ENCODE measurements around the gene TRIP13.

Gene TRIP13

GRCh38 chr5:854966-855743 is 37.5 kb upstream of the TRIP13 start:
- DNase-seq (ENCODE audit: low read depth in 3 of 3), result no peak

DNA sequence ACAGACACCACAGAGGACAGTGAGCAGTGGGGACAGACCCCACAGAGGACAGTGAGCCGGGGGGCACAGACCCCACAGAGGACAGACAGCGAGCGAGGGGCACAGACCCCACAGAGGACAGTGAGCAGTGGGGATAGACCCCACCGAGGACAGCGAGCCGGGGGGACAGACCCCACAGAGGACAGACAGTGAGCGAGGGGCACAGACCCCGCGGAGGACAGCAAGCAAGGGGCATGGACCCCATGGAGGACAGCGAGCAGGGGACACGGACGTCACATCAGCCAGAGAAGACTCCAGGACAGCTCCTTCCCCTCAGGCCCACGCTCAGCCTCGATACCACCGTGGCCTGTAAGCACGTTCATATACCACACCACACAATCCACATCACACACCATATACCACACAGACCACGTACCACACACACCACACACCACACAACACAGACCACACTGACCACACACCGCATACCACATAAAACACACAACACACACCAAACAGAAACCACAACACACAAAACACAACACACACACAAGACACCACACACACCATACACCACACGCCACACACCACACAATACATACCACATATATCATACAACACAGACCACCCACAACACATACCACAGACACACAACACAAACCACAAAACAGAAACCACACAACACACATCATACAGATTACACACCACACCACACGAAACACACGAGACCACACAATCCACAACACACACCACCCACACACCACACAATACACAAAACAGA is 36.7 kb upstream of the TRIP13 start:
- no peak for DNase-seq (ENCODE audit: low read depth in 3 of 3)

DNA sequence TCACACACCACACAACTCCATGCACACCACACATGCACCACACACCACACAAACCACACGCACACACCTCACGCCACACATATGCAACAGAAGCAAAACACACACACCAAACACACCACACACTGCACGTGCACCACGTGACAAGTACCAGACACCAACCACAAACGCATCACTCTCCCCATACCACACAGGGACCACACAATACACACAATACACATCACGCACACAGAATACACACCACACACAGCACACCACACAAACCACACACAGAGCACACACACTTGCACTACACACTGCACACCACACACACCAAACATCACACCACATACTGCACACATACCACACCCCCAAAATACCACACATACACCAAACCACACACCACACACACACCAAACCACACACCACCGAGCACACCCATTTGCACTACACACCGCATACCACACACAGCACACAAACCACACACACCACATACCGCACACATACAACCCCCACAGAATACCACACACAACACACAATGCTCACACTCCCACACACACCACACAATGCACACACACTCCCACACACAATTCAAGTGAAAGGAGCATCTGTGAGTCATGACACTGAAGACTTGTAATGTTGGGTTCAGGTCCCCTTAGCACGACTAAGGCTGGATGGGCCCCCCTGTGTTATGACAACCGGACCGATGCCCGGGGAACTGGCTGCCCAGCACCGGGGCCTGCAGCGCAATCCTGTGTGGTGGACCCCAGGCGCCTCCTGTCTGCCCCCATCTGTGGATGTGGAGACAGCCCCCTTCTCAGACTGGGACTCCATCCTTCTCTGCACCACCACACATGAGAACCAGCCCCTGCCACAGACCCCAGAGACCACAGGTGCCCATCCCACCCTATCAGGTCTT is 35.9 kb upstream of the TRIP13 start:
- no peak for DNase-seq (ENCODE audit: low read depth in 3 of 3)

GRCh38 chr5:858726-859125 is 34.0 kb upstream of the TRIP13 start:
- DNase-seq (ENCODE audit: low read depth in 3 of 3), result no peak

DNA sequence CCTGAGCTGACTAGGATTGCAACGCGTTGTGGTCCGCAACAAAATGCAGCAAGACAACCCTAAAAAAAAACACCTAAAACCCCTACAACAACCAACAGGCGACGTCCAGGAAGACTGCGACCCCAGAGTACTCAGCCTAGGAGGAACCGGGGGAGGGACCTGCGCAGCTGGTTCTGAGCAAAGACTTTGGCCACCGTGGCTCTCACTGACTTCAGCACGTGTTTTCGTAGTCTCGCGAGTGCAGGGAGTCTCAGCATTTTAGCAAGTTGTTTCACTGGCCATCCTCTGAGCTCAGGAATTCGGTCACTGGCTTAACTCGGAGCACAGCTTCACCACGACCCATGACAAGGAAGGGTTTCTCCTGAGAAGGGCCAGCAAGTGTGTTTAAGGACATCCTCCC is 33.3 kb upstream of the TRIP13 start:
- DNase-seq (ENCODE audit: low read depth in 3 of 3), result no peak

GRCh38 chr5:859798-860296 is 32.8 kb upstream of the TRIP13 start:
- DNase-seq (ENCODE audit: low read depth in 3 of 3), result no peak

GRCh38 chr5:860506-861150 is 32.1 kb upstream of the TRIP13 start:
- DNase-seq (ENCODE audit: low read depth in 3 of 3), result no peak

DNA sequence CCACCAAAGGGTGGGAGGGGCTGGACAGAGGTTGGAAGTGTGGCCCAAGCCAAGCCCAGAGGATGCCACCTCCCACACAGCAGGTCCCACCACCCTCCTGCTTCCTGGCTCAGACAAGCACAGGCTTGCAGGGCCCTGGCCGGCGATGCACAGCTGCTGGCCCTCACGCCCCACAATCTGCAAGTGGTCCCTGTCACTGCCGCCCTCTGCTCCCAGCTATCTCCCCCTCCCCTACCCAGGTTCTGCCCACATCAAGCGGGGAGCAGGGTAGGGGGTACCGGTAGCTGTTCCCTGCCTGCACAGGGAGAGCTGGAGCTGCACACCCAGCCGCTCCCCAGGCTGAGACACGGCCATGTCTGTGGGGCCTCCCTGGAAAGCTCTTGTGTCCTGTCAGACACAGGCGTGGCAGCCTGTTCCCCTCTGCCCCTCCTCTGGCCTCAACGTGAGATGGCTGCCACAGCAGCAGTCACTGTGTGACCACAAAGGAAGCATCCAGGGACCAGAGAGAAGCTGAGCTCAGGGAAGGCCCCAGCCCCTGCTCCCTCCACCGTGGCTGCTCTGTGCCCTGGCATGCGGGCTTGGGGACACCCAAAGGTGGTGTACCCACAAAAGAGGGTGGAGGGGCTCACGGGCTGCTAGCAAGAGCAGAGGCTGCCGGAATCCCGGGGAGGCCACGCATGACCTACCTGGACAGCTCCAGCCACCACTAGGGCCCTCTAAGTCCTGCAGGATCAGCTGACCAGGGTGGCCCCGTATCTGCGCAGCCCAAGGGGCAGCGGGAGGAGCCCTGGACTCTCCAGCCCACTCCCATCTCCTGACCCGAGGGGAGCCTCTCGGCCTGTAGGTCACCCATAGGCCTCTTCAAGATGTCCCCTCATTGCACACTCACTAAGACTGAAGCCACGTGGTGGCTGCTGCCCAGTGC is 31.0 kb upstream of the TRIP13 start:
- no peak for DNase-seq (ENCODE audit: low read depth in 3 of 3)

DNA sequence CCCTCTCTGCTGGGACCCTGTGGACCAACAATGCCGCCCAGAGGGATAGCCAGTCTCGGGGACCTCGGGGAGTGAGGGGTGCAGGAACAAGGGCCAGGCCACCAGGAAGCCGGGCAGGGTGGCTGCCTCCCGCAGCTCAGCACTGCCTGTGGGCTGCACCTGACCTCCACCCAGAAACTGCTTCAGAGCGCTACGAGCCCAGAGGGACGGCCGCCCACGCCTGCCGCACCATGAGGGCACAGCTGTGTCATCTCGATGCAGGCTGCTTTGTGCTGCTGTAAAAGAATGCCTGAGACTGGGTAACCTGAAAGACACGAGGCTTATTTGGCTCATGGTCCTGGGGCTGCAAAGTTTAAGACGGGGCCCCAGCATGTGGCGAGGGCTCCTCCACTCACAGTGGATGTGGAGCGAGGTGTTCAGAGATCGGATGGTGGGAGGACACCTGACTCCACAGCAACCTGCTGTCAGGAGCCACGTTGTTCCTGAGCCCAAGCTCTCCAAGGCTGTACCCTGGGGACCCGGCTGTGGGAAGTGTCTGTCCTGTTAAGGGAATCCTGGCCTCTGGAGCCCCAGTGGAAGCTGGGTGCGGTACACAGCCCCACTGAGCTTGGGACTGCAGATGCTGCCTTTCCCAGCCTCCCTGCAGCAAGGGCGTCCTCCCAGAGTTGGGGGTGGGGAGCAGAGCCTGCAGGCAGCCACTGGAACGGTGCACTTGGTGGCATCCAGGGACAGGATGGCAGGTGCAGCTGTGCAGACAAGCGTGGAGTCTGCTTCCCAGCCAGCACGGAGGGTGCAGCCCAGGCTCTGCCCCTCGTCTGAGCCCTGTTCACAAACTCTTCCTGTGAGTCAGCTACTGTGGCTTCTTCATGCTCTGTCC is 30.1 kb upstream of the TRIP13 start:
- no peak for DNase-seq (ENCODE audit: low read depth in 3 of 3)

- no peak for DNase-seq (ENCODE audit: low read depth in 3 of 3)
Observed at GRCh38 chr5:863244-863805, 29.4 kb upstream of the TRIP13 start.

DNA sequence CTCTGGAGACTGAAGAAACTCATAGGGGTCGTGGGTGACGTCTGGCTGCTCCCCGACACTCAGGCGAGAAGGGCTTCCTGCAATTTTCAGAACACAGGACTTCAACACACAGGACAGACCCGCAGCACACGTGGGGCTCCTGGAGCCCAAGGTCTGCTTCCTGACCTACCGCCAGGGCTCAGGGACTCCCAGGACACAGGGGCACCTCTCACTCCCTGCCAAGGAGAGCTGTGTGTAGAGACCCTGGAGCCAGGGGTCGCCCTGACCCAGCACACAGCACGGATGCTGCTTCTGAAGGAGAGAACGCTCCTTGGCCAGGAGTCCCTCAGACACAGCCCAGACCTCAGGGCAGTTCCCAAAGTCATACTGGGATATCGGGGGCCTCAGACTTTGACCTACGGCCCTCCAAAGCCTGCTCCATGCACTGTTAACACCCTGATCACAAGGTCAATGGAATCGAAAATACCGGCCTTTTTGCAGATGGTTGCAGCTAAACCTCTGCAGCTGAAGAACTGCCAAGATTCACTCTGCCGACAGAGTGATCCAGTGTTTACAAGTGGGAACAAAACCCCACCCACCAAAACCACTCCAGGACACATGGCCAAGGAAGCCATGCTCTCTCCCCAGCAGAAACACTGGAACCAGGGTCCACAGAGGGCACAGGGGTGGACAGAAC is 28.1 kb upstream of the TRIP13 start:
- DNase-seq (ENCODE audit: low read depth in 3 of 3), result no peak

- DNase-seq (ENCODE audit: low read depth in 3 of 3), result no peak
Observed at GRCh38 chr5:865168-865521, 27.5 kb upstream of the TRIP13 start.

DNA sequence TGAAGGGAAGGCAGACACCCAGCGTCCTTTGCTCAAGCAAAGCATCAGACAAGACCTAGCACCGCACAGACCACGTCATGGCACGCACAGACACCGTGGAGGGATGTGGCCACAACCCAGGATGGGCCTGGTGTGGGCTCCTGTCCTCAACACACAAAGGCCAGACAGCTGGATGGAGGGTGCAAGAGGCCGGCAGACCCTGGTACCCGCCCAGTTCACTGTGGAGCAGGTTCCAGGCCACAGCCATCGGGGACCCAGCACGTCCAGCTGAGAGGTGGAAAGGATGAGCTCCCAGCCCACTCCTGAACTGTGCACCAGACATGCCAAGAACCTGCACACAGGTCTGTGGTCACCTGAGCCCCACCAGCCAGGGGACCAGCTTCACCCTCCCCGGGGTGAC is 26.9 kb upstream of the TRIP13 start:
- DNase-seq (ENCODE audit: low read depth in 3 of 3), result no peak

DNA sequence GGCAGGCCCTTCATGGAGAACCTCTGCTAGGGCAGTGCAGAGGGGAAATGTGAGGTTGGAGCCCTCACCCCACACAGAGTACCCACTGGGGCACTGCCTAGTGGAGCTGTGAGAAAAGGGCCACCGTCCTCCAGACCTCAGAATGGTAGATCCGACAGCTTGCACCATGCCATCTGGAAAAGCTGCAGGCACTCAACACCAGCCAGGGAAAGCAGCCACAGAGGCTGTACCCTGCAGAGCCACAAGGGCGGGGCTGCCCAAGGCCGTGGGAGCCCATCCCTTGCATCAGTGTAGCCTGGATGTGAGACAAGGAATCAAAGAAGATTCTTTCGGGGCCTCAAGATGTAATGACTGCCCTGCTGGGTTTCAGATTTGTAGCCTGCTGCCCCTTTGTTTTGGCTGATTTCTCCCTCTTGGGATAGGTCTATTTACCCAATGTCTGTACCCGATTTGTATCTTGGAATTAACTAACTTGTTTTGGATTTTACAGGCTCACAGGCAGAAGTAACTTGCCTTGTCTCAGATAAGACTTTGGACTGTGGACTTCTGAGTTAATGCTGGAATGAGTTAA is 25.3 kb upstream of the TRIP13 start:
- DNase-seq (ENCODE audit: low read depth in 3 of 3), result no peak

DNA sequence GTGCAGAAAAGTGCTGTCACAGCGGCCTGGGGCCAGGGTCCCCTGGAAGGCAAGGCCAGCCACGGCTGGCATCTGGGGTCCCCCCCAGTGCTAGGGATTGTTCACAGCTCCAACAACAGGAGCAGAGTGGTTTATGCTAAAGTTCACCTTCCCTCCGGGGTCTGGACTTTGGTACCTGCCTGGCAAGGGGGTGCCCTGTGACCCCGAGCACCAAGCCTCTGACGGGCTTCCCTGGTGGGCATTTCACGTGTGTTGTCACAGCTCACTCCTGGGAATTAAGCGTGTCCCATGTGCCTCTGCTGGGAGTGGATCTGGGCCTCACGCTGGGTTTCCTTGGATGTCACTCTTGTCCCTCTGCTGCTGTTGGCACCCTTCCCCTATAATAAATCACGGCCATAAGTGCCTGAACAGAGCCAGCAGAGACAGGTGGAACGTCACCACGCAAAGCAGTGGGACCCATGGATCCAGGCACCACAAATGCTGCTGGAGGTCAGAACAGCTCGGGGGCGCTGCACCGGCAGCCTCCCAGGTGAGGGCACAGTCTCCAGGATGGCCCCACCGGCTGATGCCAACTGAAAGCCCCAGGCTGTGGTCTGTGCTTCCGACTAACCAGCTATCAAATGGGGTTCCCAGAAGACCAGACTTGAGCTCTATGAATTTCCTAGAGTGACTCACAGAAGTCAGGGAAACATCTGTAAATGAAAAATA is 24.1 kb upstream of the TRIP13 start:
- no peak for DNase-seq (ENCODE audit: low read depth in 3 of 3)

GRCh38 chr5:870956-871355 is 21.7 kb upstream of the TRIP13 start:
- DNase-seq (ENCODE audit: low read depth in 3 of 3), result no peak

DNA sequence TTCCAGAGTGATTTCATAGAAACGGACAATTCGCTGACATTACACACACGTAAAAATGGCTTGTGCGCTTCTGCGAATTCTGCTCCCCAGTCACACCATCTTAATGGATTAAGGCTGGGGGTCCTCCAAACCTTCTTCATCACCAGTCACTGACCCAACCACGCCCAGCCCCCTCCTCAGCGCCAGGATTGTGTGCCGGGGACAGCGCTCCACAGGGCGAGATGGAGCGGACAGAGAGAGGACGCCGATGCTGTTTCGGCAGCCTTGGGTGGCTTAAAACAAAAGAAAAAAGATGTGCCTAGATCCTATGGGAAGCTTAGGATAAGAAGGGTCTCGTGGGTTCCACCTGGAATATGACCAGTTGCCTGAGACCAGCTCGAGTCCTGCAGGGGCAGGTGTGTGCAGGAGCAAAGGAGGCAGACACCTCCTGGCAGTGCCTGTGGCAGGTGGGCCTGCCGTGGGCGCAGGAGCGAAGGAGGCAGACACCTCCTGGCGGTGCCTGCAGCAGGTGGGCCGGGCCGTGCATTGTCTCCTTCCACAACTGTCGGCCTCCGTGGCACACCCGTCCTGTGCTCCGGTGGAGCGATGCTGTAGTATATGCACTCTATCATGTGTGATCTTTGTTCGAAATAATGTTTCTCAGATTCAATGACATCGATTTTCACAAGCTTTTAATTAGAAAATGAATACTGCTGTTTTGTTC is 20.9 kb upstream of the TRIP13 start:
- no peak for DNase-seq (ENCODE audit: low read depth in 3 of 3)
